ENCODE results near the gene GTF3C4.

DNA sequence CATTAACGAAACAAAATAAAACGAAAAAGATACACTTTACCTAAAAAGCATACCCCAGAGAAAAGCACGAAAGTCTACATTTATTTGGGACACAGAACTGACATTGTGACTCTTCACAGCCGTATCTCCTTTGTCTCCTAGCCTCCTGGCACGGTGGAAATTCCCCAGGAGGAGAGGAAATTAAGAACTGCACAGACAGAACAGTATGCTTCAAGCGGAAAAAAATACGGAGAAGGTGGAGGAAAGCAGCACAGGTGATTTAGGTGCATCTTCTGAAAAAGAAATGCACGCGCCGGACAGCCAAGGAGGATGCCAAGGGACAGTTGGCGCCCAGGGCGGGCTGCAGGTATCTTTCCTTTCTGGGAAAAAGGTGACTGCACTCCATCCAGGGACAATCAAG is 32.5 kb upstream of the GTF3C4 start:
- TF ChIP-seq, protein P1, sequence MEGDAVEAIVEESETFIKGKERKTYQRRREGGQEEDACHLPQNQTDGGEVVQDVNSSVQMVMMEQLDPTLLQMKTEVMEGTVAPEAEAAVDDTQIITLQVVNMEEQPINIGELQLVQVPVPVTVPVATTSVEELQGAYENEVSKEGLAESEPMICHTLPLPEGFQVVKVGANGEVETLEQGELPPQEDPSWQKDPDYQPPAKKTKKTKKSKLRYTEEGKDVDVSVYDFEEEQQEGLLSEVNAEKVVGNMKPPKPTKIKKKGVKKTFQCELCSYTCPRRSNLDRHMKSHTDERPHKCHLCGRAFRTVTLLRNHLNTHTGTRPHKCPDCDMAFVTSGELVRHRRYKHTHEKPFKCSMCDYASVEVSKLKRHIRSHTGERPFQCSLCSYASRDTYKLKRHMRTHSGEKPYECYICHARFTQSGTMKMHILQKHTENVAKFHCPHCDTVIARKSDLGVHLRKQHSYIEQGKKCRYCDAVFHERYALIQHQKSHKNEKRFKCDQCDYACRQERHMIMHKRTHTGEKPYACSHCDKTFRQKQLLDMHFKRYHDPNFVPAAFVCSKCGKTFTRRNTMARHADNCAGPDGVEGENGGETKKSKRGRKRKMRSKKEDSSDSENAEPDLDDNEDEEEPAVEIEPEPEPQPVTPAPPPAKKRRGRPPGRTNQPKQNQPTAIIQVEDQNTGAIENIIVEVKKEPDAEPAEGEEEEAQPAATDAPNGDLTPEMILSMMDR (IDR thresholded peaks at IDR 0.05), result no peak
- no peak for TF ChIP-seq POLR2AphosphoS5 (IDR thresholded peaks at IDR 0.05)
